GM12878 (cell line): Measurements from ENCODE around the gene GOLGA7B. TPM values are rescaled to one million over a fixed set of nuclear protein-coding genes. Genes with fewer than 3 reads are reported as not detected.

Experiments used
- ATAC-seq: fragments of 200-7000 bp; cut with Tn5 transposase; 3 replicates; pipeline ENCODE4 v1.9.1; 2020; ENCODE audit warnings: mild to moderate bottlenecking, moderate library complexity
- BruUV-seq: library from RNA; stranded (reverse); fragments of 400-500 nt; replicated peaks from 2 replicates; lab custom pipeline; 2021; lab: Mats Ljungman, UMichigan
- CTCF ChIA-PET: fragments of 300-600 bp; sonication (Branson Sonifier 250); formaldehyde crosslinking; extraction: SDS; loops from one replicate; lab custom pipeline; 2021; ENCODE audit warnings: inconsistent platforms; lab: Yijun Ruan, JAX
- POLR2A ChIA-PET: fragments of 350-600 bp; formaldehyde crosslinking; extraction: SDS; loops from one replicate; lab custom pipeline; 2021; ENCODE audit warnings: inconsistent platforms; lab: Charles Lee
- RAD21 ChIA-PET: fragments of 300-600 bp; sonication (Branson Sonifier 250); formaldehyde crosslinking; loops from one replicate; lab custom pipeline; 2023; ENCODE audit warnings: antibody characterized with exemption; ENCODE audit not compliant: unreplicated experiment; lab: Charles Lee
- SMC1A ChIA-PET: fragments of 300-600 bp; sonication (Branson Sonifier 250); formaldehyde crosslinking; loops from one replicate; lab custom pipeline; 2023; ENCODE audit not compliant: unreplicated experiment, uncharacterized antibody; lab: Charles Lee
- DNase-seq: peaks from one replicate; pipeline ENCODE4 v3.0.0-alpha.2; 2011; ENCODE audit warnings: low read depth, low spot score
- FAIRE-seq: peaks from 3 replicates; lab custom pipeline; 2011; peaks lifted over from hg19 to GRCh38; lab: Jason Lieb, UNC
- H2AFZ ChIP-seq: 2 replicates; pipeline ENCODE4 v1.6.0; 2011; ENCODE audit warnings: low read depth, low read length, control low read depth; ENCODE audit not compliant: control insufficient read depth
- H3K27ac ChIP-seq: 2 replicates; pipeline ENCODE4 v1.5.1; 2011; ENCODE audit warnings: control low read depth; ENCODE audit not compliant: control insufficient read depth, insufficient read depth
- H3K27me3 ChIP-seq, 2 experiments: replicated peaks in 1 of 2; 2 replicates each; pipeline versions ENCODE4 v1.6.0 to v1.6.1; 2011; ENCODE audit warnings: low read length in 1 of 2; ENCODE audit not compliant: control insufficient read depth in 2 of 2, insufficient read depth in 2 of 2
- H3K36me3 ChIP-seq, 2 experiments: 2 replicates each; pipeline ENCODE4 v1.5.1; 2011; ENCODE audit warnings: low read length in 1 of 2; ENCODE audit not compliant: control insufficient read depth in 2 of 2, insufficient read depth in 2 of 2
- H3K4me1 ChIP-seq: 2 replicates; pipeline ENCODE4 v1.6.1; 2011; ENCODE audit warnings: mild to moderate bottlenecking, low read length, moderate library complexity, mixed read lengths; ENCODE audit not compliant: control insufficient read depth, insufficient read depth
- H3K4me2 ChIP-seq: 2 replicates; pipeline ENCODE4 v1.6.0; 2011; ENCODE audit warnings: control low read depth; ENCODE audit not compliant: control insufficient read depth, insufficient read depth
- H3K4me3 ChIP-seq: fragments of 200-600 bp; sonication (generic); 2 replicates; pipeline ENCODE4 v1.5.1; 2016
- H3K79me2 ChIP-seq: 2 replicates; pipeline ENCODE4 v1.6.0; 2011; ENCODE audit warnings: low read length; ENCODE audit not compliant: control insufficient read depth, insufficient read depth
- H3K9ac ChIP-seq: 2 replicates; pipeline ENCODE4 v1.8.0; 2011; ENCODE audit warnings: low read length, control low read depth, mixed read lengths; ENCODE audit not compliant: control insufficient read depth, insufficient read depth
- H3K9me3 ChIP-seq: replicated peaks from 3 replicates; pipeline ENCODE4 v1.5.1; 2011; ENCODE audit warnings: mild to moderate bottlenecking, low read length; ENCODE audit not compliant: control insufficient read depth, insufficient read depth
- H4K20me1 ChIP-seq: 2 replicates; pipeline ENCODE4 v1.6.0; 2011; ENCODE audit not compliant: control insufficient read depth, insufficient read depth
- CTCF ChIP-seq, 3 experiments: IDR thresholded peaks in 2 of 3; conservative IDR thresholded peaks in 1 of 3; 2 replicates each; pipeline ENCODE4 v1.5.1; 2011; ENCODE audit warnings: low read depth in 3 of 3, low read length in 3 of 3, mild to moderate bottlenecking in 3 of 3, control low read depth in 2 of 3, moderate library complexity in 2 of 3, inconsistent platforms in 1 of 3, mixed read lengths in 1 of 3; ENCODE audit not compliant: control insufficient read depth in 2 of 3, insufficient read depth in 1 of 3; ENCODE audit errors: extremely low read depth in 1 of 3
- EED ChIP-seq: sonication (generic); IDR thresholded peaks from 2 replicates; pipeline ENCODE4 v1.6.1; 2016; ENCODE audit warnings: antibody characterized with exemption, low read depth
- GABPA ChIP-seq: IDR thresholded peaks from 2 replicates; pipeline ENCODE4 v1.6.1; 2014; ENCODE audit warnings: antibody characterized with exemption, low read depth, mild to moderate bottlenecking, inconsistent platforms
- MEF2B ChIP-seq: fragments of 450-650 bp; IDR thresholded peaks from 2 replicates; pipeline ENCODE4 v1.6.1; 2018; ENCODE audit warnings: mild to moderate bottlenecking, moderate library complexity; ENCODE audit not compliant: partially characterized antibody, poor library complexity, severe bottlenecking
- RAD51 ChIP-seq: fragments of 450-650 bp; IDR thresholded peaks from 2 replicates; pipeline ENCODE4 v1.6.1; 2016; ENCODE audit warnings: moderate library complexity, mild to moderate bottlenecking, inconsistent platforms
- WGBS: methylation state at CpG from one replicate; pipeline ENCODE4 v1.1.6; 2016; ENCODE audit warnings: low lambda C conversion rate; ENCODE audit not compliant: insufficient replicate concordance, insufficient coverage; ENCODE audit errors: missing lambda C conversion rate; 5-methylcytosine and 5-hydroxymethylcytosine counted together
- in situ Hi-C: fragments of 300-500 bp; cut with MboI; formaldehyde crosslinking; loops from 9 replicates; pipeline ENCODE4 v1.14.3; 2018; ENCODE audit warnings: mixed read lengths
- intact Hi-C: fragments of 100-400 bp; cut with micrococcal nuclease; formaldehyde crosslinking; loops from one replicate; pipeline ENCODE4 v1.14.2; 2022; ENCODE audit not compliant: unreplicated experiment
- polyA plus RNA-seq, 11 experiments: library from polyadenylated mRNA; depleted of rRNA in 4 of 11; unstranded in 6 of 11; stranded (reverse) in 5 of 11; fragments of >200 nt; fragmentation: Nextera tagmentation in 4 of 11; fragmentation: Illumina TruSeq in 1 of 11; extraction: Ambion mirVana in 4 of 11; extraction: Trizol in 1 of 11; gene quantifications; 1 replicate in 1 of 11; 2 replicates in 10 of 11; pipeline versions ENCODE4 v1.2.1 to v1.2.3, GENCODE V29; 2011 to 2016; ENCODE audit warnings: inconsistent platforms in 2 of 11, missing spikeins in 2 of 11, low read depth in 1 of 11
- total RNA-seq, 4 experiments: library from RNA; depleted of rRNA in 3 of 4; stranded (reverse); fragments of >200 nt in 3 of 4; fragmentation: Illumina TruSeq in 1 of 4; extraction: Trizol in 1 of 4; gene quantifications; 2 replicates each; pipeline versions ENCODE4 v1.2.1 to v1.2.3, GENCODE V29; 2013 to 2021

Gene GOLGA7B
- total and polyA plus RNA-seq, 10 of the 15 experiments (the other 5 are each of a cell fraction or from before 2014, with no cell fraction given): 0.01 to 0.02 (median 0.01) TPM; not detected in 7

- Histone ChIP-seq H4K20me1 (no peaks in the 10 kb centered on the region), H2AFZ (no peak overlapping the region), H3K9ac (no peak overlapping the region), H3K36me3 (no peaks in the 10 kb centered on the region), H3K9me3 (no peaks in the 10 kb centered on the region), H3K79me2 (no peaks in the 10 kb centered on the region), H3K4me2 (no peak overlapping the region), H3K27me3 (peaks cover 1 to 9% of the 10 kb centered on the region in 2 experiments; a peak in 3 of 4 replicates), H3K4me1 (no peaks in the 10 kb centered on the region), H3K27ac (no peak overlapping the region), H3K4me3 (no peak overlapping the region)
- ChIA-PET CTCF (interaction anchor here (0.6 to 1.5 kb wide), 2 partner anchors 17 to 1888 kb away, joined by 3 read pairs; no protein-coding TSS in a partner anchor), RAD21 (no interaction called here), POLR2A (interaction anchor here (0.7 kb wide), 1 partner anchor 389 kb away, joined by 3 read pairs; no protein-coding TSS in a partner anchor), SMC1A (no interaction called here)
- WGBS: 30% methylated on average over 7 of the region's 7 CpGs
- in situ Hi-C loops: no loop called here
- no peak for FAIRE-seq
- ATAC-seq: no peak
- DNase-seq: no peak
- intact Hi-C loops: no loop called here
- TF ChIP-seq RAD51 (no peak), EED (no peak), GABPA (no peak), CTCF (IDR thresholded peaks at IDR 0.05 in 2 of 3, conservative IDR thresholded peaks at IDR 0.05 in 1 of 3; ENCODE audit: control insufficient read depth in 2 of 3, extremely low read depth in 1 of 3, insufficient read depth in 1 of 3, low read depth in 3 of 3, low read length in 3 of 3) (no peak), MEF2B (no peak)
- TF ChIP-seq, all 136 proteins: peak for 0
- no TSS peak for BruUV-seq
These were observed 1.8 kb downstream of the GOLGA7B start for GRCh38 chr10:97851341-97852001.
